Midbrain (tissue), 1 donor: ENCODE results near the gene BTRC.
"Not testable (repeated sequence)": the region's sequence is repeated elsewhere in the genome, so short reads cannot be mapped to it uniquely, and the experiment has no call there.

Source experiments
- DNase-seq: peaks from one replicate; lab custom pipeline; 2025; lab: John Stamatoyannopoulos, UW

Gene BTRC

GRCh38 chr10:101386659-101387259 lies 32.8 kb downstream of the BTRC start:
- DNase-seq, result no peak

- DNase-seq, result no peak
These were observed 34.8 kb downstream of the BTRC start for GRCh38 chr10:101388676-101389276.

- not testable (repeated sequence) for DNase-seq
These were observed 35.6 kb downstream of the BTRC start for GRCh38 chr10:101389532-101389931.

- no peak for DNase-seq
These were observed 36.1 kb downstream of the BTRC start for GRCh38 chr10:101389986-101390531.

- no peak for DNase-seq
These were observed 39.4 kb downstream of the BTRC start for GRCh38 chr10:101393378-101393777.

- no peak for DNase-seq
These were observed 40.7 kb downstream of the BTRC start for GRCh38 chr10:101394524-101395133.

- DNase-seq, result peak; percentile 8
These were observed 43.2 kb downstream of the BTRC start for GRCh38 chr10:101397140-101397539.

GRCh38 chr10:101400585-101400984 lies 46.6 kb downstream of the BTRC start:
- DNase-seq, result no peak

- no peak for DNase-seq
These were observed 48.7 kb downstream of the BTRC start for GRCh38 chr10:101402711-101403110.

GRCh38 chr10:101403161-101403560 lies 49.2 kb downstream of the BTRC start:
- DNase-seq, result no peak

- DNase-seq, result no peak
These were observed 51.0 kb downstream of the BTRC start for GRCh38 chr10:101405001-101405400.

- DNase-seq, result no peak
These were observed 57.6 kb downstream of the BTRC start for GRCh38 chr10:101411598-101411997.

- DNase-seq, result no peak
These were observed 60.1 kb downstream of the BTRC start for GRCh38 chr10:101414034-101414433.

GRCh38 chr10:101415884-101416283 lies 61.9 kb downstream of the BTRC start:
- DNase-seq, result no peak

- not testable (repeated sequence) for DNase-seq
These were observed 68.0 kb downstream of the BTRC start for GRCh38 chr10:101421967-101422366.

- DNase-seq, result no peak
These were observed 71.6 kb downstream of the BTRC start for GRCh38 chr10:101425535-101425934.

GRCh38 chr10:101428036-101428435 lies 74.1 kb downstream of the BTRC start:
- DNase-seq, result no peak

- DNase-seq, result no peak
These were observed 75.5 kb downstream of the BTRC start for GRCh38 chr10:101429423-101429822.

- no peak for DNase-seq
These were observed 82.3 kb downstream of the BTRC start for GRCh38 chr10:101436302-101436701.

- no peak for DNase-seq
These were observed 85.0 kb downstream of the BTRC start for GRCh38 chr10:101438881-101439391.

GRCh38 chr10:101441541-101442455 lies 87.8 kb downstream of the BTRC start:
- DNase-seq, result peak; percentile 65

- no peak for DNase-seq
These were observed 88.5 kb downstream of the BTRC start for GRCh38 chr10:101442456-101442800.
